ENCODE results near the gene CLIP2.
"Not testable (repeated sequence)": the region's sequence is repeated elsewhere in the genome, so short reads cannot be mapped to it uniquely, and the experiment has no call there.

Gene CLIP2

GRCh38 chr7:74300926-74301325 is 11.7 kb downstream of the CLIP2 start:
- no peak for DNase-seq

- no peak for DNase-seq
Measured at GRCh38 chr7:74302745-74303221, 13.6 kb downstream of the CLIP2 start.

DNA sequence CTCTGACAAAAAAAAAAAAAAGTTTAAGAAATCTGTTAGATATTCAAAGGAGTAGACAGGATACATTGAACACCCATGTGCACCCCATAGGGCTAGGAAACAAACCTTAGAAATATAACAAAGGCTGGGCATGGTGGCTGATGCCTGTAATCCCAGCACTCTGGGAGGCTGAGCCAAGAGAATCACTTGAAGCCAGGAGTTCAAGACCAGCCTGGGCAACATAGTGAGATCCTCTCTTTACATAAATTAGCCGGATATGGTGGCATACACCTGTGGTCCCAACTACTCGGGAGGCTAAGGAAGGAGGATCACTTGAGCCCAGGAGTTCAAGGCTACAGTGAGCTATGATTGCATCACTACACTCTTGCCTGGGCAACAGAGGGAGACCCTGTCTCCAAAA is 15.3 kb downstream of the CLIP2 start:
- no peak for DNase-seq

DNA sequence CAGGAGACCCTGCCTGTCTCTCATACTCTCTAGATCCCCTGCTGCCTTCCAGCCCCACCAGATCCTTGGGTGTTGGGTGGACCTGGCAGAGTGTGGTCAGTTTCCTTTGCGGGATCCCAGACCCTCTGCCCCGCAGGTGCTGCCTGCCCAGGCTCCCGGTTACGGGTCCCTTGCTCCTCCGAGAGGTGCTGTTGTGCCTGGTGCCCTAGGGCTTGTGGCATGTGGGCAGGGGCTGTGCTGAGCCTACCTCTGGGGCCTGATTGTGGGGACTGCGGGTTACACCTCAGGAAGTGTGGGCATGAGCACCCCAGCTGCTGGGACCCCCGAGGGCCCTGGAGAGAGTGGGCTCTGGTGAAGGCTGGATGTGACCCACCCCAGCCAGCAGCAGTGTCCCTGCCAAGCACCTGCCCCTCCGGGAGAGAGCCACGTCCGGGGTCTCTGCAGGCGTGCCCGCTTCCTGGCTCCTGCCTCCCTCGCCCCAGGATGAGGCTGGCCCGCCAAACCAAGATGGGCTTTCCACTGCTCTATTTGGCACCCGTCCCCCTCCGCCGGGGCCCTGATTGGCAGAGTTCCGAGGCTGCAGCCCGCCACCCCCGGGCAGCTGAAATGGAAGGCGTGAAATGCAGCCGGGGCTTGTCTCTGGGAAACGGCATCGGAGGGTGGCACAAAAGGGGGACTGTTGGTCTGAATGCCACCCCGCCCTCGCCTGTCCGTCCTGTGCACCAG is 17.0 kb downstream of the CLIP2 start:
- DNase-seq = no peak

GRCh38 chr7:74306730-74307469 is 17.7 kb downstream of the CLIP2 start:
- peak; percentile 5 for DNase-seq

DNA sequence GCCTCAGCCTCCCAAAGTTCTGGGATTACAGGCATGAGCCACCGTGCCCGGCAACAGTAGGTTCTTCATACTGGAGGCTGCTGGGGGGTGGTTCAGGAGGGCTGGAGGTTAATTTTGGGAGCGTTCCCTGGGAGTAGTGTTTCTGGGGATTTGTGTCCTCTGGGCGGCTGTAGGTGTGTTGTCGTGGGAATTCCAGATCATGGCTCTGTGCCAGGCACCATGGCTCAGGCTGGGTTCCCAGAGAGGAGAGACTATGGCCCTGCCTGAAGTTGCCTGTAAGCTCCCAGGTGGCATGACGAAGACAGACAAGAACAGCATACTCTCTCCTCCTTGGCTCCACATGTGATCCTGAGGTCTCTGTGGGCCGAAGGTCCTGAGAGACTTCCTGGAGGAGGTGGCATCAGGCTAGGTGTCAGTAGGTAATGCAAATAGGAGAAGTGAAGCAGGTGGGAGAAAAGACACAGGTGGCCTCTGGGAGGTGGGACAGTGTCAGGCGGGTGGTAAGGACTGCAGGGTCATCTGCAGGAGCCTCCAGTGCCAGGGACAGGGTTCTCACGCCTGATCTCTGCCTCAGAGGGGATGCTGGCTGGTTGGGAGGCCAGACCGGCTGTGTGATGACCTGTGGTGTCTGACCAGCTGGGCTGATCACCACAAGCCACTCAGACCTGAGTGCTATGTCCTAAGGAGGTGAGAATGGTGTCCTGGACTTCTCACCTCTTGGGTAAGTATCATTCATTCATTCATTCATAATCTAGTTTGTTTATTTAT is 18.7 kb downstream of the CLIP2 start:
- DNase-seq = no peak

GRCh38 chr7:74309181-74309580 is 20.0 kb downstream of the CLIP2 start:
- no peak for DNase-seq

GRCh38 chr7:74311305-74311744 is 22.1 kb downstream of the CLIP2 start:
- no peak for DNase-seq

DNA sequence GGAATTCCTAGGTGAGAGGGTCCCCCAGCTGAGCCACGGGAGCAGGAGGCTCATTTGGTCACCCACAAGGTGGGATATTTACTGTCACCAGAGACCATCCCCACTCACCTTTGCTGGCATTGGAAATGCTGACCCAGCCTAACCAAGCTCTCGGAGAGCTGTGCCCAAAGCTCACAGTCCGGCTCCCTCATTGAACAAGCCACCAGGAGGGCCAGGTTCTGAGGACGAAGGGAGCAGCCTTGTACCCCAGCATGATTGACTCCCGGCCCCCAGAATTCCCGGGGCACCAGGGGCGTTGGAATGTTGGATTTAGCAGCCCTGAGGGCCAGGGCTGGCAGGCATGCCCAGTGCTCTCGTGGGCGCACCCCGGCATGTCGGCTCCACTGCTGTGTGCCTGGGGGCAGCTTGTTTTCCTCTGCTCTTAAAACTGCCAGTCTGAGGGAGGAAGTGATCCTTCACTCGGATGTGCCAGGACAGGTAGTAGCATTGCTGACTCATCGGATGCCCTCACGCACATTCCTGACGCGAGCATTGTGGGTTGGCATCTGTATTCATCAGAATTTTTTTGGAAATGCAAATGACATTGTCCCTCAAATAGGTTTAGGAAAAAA is 23.3 kb downstream of the CLIP2 start:
- DNase-seq = peak; percentile 11

DNA sequence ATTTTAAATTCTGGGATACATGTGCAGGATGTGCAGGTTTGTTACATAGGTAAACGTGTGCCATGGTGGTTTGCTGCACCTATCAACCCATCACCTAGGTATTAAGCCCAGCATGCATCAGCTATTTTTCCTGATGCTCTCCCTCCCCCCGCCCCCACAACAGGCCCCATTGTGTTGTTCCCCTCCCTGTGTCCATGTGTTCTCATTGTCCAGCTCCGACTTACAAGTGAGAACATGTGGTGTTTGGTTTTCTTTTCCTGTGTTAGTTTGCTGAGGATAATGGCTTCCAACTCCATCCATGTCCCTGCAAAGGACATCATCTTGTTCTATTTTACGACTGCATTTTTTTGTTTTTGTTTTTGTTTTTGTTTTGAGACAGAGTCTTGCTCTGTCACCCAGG is 26.7 kb downstream of the CLIP2 start:
- DNase-seq = not testable (repeated sequence)

- no peak for DNase-seq
Measured at GRCh38 chr7:74317146-74317782, 28.1 kb downstream of the CLIP2 start.

DNA sequence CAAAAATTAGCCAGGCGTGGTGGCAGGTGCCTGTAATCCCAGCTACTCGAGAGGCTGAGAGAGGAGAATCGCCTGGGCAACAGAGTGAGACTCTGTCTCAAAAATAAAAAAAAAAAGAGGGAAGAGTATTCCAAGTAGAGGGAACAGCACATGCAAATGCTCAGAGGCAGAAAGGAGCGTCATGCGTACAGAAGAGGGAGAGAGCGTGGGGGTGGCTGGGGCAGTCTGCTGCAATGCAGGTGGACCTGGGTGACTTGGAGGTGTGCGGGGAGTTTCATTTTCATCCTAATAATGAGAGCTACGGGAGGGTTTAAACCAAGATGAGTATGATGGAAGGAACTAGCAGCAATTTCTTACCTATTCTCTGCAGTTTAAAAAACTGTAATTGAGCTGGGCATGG is 28.8 kb downstream of the CLIP2 start:
- no peak for DNase-seq

GRCh38 chr7:74320645-74321221 is 31.5 kb downstream of the CLIP2 start:
- no peak for DNase-seq

DNA sequence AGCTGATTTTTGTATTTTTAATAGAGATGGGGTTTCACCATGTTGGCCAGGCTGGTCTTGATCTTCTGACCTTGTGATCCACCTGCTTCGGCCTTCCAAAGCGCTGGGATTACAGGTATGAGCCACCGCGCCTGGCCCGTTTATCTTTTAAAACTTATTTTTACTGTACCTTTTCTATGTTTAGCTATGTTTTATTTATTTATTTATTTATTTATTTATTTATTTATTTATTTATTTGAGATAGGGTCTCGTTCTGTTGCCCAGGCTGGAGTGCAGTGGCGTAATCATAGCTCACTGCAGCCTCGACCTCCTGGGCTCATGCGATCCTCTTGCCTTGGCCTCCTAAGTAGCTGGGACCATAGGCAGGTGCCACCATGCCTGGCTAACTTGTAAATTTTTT is 33.7 kb downstream of the CLIP2 start:
- DNase-seq = not testable (repeated sequence)

DNA sequence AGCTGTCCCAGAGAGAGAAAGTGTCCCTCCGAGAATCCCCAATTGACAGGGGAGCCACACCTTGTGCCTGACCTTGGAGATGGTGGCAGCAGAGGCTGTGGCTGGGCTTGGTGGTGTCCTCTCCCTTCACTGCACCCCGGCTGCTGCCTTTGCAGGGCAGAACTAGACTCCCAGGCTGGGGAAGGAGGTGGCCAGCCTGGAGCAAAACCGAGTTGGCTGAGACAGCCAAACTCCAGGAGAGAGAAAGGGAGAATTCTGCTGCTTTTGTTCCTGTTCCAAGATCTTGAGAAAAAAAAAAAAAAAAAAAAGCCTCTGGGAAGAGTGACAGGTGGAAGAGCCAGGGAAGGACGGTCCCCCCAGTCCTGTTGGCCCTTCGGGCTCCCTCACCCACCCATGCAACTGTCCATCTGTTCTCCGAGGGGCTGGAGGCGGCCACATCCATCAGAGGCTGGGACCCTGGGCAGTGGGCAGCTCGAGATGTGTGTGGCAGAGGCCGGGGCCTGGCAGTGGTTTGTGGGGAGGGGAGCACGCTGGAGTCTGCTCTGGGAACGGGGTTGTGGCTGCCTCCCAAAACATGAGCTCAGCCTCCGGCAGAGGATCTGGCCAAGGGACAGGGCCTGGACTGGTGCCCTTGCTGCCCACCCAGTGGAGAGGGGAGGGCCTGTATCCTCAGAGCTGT is 35.5 kb downstream of the CLIP2 start:
- DNase-seq = no peak

GRCh38 chr7:74325210-74325565 is 36.0 kb downstream of the CLIP2 start:
- no peak for DNase-seq

- no peak for DNase-seq
Measured at GRCh38 chr7:74329225-74329624, 40.0 kb downstream of the CLIP2 start.

- no peak for DNase-seq
Measured at GRCh38 chr7:74332373-74333176, 43.4 kb downstream of the CLIP2 start.

DNA sequence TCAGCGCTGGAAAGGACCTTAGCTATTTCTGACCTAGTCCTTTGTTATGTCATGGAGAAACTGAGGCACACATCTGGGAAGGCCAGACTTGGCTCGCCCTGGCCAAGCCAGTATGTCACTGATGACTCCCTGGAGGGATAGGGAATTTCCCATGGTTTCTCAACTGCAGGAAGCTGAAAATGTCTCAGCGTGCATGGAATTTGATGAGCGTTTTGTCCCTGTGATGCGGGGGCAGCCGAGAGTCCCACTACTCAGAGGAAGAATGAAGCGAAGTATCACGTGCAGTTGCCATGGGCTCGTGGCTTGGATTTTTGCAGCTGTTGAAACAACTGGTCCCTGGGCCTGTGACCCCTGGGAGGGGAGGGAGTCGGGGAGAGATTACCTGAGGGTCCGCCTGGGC is 44.8 kb downstream of the CLIP2 start:
- no peak for DNase-seq

DNA sequence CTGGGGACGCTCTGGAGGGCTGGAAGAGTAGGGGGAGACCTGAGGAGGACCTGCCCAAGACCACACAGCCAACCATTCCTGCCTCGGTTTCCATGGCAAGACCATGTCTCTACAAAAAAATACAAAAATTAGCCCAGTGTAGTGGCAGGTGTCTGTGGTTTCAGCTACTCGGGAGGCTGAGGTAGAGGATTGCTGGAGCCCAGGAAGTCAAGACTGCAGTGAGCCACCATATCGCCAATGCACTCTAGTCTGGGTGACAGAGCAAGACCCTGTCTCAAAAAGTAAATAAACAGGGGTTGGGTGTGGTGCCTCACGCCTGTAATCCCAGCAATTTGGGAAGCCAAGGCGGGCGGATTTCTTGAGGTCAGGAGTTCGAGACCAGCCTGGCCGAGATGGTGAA is 48.7 kb downstream of the CLIP2 start:
- no peak for DNase-seq
